ENCODE measurements around the gene ZBTB45.
A peak's percentile ranks its signal among the peaks of the same experiment; 100 is the strongest.

ZBTB45 gene

DNA sequence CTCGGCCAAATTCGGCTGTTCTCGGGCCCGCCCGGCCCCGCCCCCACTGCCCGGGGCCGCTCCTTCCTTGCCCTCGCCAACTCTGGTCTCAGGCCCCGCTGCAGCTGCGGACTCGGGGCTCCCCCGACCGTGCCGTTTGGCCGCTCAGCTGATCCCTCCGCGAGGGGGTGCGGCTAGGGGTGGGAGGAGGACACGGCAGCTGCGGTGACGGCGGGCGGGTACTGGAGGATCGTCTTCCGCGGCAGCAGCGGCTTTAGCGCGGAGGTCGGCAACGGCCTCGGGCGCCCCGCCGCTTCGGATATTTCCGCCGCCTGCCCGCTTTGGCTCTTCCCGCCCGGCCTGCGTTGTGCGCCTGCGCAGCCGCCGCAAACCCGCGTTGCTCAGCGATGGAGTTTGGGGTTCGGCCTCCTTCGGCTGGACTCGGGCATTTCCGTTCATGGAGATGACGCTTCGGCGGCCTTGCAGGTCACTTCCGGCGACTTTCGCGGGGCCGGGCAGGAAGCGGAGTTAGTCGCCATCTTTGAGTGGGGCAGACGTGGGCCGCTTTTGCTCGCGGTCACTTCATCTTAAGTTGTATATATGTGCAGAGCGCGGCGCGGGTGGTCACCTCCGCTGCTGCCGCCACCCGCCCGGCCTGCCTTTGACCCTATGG, 39.1 kb upstream of the ZBTB45 start:
- peaks cover 6% of the 10 kb centered on the region for H3K27me3 Mint-ChIP-seq
- peak overlapping the region; percentile 96 for H3K4me3 Mint-ChIP-seq
- peak overlapping the region; percentile 98 for H3K27ac Mint-ChIP-seq
- DNase-seq = peak; percentile 100
- CTCF ChIA-PET = no interaction called here
- peaks cover 46% of the 10 kb centered on the region for H3K36me3 Mint-ChIP-seq
- H3K9me3 Mint-ChIP-seq = no peaks in the 10 kb centered on the region
- peaks cover 79% of the 10 kb centered on the region for H3K4me1 Mint-ChIP-seq

DNA sequence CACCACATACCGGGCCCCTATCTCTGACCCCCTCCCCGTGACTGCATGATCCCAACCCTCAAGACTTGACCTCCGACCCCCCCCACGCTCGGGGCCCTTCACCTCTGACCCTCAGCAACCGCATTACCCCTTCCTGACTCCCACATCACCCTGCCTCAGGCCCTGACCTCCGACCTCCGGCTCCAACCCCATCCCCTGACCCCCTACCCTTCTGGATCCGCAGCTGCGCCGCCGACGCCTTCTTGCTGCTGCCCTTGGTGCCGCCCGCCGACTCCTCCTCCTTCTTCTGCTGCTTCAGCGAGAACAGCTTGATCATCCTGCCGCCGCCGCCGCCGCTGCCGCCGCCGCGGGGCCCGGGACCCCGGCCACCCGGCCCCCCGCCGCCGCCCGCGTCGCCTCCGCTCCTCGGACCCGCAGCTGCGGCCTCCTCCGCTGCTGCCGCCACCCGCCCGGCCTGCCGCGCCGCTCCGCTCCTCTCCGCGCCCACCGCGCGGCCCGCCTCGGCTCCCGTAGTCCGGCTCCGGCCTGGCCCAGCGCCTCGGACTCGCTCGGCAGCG, 38.5 kb upstream of the ZBTB45 start, which contains the start of gene UBE2M:
TSS of gene UBE2M (minus strand) at position 546 of the 557 bp plus-strand sequence. CDS start at position 316, 230 bp downstream.
- Mint-ChIP-seq H3K9me3 (no peaks in the 10 kb centered on the region), H3K27me3 (no peaks in the 10 kb centered on the region), H3K27ac (peak within 1 kb of the TSS; percentile 98), H3K36me3 (peaks cover 45% of the 10 kb centered on the region), H3K4me3 (peak within 1 kb of the TSS; percentile 96), H3K4me1 (peaks cover 76% of the 10 kb centered on the region)
- DNase-seq = peak; percentile 82
- CTCF ChIA-PET = interaction anchor here (1.6 kb wide), 1 partner anchor 44 kb away, joined by 3 read pairs; no protein-coding TSS in a partner anchor

DNA sequence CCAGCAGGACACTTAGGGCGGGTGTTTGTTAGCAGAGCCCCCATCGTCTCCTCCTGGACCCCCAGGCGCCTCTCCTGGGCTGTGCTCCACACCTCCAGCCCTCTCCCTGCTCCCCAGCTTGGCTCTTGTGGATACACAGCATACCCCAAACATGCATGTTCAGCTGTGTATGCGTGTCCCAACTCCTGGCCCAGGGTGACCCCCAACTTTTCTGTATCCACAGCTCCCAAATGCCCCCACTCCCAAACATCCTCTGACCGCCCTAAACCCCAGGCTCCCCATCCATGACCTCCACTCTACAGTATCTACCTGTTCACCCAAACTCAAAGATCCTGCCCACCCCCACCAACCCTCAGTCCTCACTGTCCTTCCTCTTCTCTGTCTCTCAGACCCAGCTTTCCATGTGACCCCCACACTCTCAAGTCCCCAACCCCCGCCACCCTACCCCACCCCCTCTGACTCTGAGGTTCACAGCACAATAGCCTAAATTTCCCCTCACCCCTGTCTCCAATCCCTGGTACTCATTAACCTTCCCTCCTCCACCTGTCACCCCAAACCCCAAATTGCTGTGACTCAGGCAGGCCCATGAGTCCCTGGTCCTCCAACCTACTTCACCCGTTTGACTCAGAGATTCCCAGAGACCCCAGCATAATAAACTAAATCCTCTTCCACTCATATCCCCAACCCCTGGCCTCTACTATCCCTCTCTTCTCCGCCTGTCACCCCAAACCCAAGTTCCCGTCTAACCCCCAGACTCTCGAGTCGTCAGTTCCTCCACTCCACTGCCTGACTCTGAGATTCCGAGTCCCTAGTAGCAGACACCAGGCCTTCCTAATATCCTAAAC, 37.8 kb upstream of the ZBTB45 start:
- no peaks in the 10 kb centered on the region for H3K27me3 Mint-ChIP-seq
- DNase-seq = no peak
- H3K36me3 Mint-ChIP-seq = peaks cover 48% of the 10 kb centered on the region
- H3K4me1 Mint-ChIP-seq = peaks cover 77% of the 10 kb centered on the region
- CTCF ChIA-PET = interaction anchor here (0.9 to 1.6 kb wide), 2 partner anchors 37 to 43 kb away, joined by 3 to 4 read pairs; partner anchors contain the start of gene ZBTB45
- peak overlapping the region; percentile 96 for H3K27ac Mint-ChIP-seq
- H3K9me3 Mint-ChIP-seq = no peaks in the 10 kb centered on the region
- H3K4me3 Mint-ChIP-seq = peak overlapping the region; percentile 96

DNA sequence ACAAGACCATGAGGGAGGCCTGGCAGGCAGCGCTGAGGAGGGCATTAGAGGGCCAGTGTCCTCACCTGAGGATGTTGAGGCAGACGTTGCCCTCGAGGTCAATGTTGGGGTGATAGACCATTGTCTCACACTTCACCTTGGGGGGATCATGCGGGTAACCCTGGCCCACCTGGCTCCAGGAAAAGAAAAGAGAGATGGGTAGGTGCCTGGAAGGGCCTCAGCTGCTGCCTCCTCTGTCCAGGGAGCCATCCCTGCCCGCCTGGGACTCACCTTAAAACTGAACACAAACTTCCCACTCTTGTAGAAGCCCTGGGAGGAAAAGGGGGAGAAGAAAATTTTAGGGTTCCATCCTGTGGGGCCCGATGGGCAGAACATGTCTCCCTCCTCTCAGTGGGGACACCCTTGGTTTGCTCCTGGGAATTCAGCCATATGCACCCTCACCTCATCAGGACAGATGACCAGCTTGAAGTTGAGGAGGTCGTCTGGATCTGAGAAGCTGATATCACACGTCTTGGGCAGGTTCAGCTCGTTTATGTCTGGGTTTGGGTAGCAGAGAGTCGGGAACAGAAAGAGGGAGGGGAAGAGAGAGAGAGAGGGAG, 37.1 kb upstream of the ZBTB45 start:
- Mint-ChIP-seq H3K27ac (peak overlapping the region; percentile 94), H3K36me3 (peaks cover 55% of the 10 kb centered on the region), H3K27me3 (no peaks in the 10 kb centered on the region), H3K9me3 (no peaks in the 10 kb centered on the region), H3K4me1 (peaks cover 70% of the 10 kb centered on the region), H3K4me3 (peak overlapping the region; percentile 96)
- CTCF ChIA-PET = interaction anchor here (0.9 to 1.6 kb wide), 2 partner anchors 37 to 42 kb away, joined by 3 to 4 read pairs; partner anchors contain the start of gene ZBTB45
- no peak for DNase-seq

DNA sequence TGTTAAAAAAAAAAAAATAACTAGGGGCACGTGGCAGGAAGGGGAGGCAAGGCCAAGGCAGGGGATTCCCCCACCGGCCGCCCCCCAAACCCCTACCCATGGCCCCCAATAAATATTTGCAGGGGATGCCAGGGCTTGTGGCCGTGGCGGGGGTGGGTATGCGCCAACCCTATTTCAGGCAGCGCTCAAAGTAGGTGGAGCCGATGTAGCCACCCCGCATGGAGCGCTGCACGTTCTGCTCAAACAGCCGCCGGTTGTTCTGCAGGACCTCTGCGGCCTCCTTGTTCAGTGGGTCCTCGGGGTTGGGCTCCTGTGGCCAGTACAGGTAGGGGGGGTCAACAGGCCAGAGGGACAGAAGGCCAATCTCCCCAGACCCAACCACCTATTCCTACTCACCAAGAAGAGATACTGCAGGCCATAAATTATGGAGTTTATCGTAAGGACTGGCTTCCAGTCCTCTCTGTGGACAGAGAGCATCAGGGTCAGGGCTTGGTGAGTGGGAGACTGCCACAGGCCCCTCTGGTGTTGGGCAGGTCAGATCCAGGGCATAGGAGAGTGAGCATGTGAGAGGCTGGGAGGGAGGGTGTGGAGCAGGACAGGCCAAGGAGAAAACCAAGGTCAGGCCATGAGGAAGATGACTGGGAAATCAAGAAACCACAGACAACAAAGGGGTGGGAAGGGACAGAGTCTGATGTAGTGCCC, 36.5 kb upstream of the ZBTB45 start:
- H3K27me3 Mint-ChIP-seq = no peaks in the 10 kb centered on the region
- H3K4me3 Mint-ChIP-seq = peak overlapping the region; percentile 96
- peaks cover 64% of the 10 kb centered on the region for H3K4me1 Mint-ChIP-seq
- CTCF ChIA-PET = interaction anchor here (1.4 to 3.0 kb wide), 2 partner anchors 37 to 42 kb away, joined by 5 to 21 read pairs; partner anchors contain the start of gene ZBTB45
- no peak for DNase-seq
- no peaks in the 10 kb centered on the region for H3K9me3 Mint-ChIP-seq
- H3K36me3 Mint-ChIP-seq = peaks cover 57% of the 10 kb centered on the region
- peak overlapping the region; percentile 94 for H3K27ac Mint-ChIP-seq

DNA sequence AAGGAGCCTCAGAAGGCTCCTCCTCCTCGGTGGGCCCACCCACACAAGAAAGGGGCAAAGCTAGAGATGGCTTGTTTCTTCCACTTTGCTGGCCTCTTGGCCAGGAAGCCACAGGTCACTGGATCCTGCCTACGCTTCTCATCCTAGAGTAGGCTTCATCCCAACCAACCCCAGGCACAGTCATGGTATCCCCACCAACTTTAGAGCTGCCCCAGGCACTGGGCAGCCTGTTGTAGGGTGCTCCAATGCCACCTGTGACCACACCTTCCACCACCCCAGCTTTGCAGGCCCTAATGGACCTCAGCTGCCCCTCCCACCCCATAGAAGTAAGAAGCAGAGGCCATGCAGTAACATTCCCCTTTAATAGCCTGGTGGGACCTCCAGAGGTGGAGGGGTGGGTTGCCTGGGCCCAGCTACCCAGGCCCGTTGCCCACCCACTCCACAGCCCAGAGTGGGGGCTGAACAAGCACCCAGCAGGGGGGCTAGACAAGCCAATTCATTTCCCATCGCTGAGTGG, 35.8 kb upstream of the ZBTB45 start:
- Mint-ChIP-seq H3K36me3 (peaks cover 61% of the 10 kb centered on the region), H3K27ac (peak overlapping the region; percentile 94), H3K4me1 (peaks cover 59% of the 10 kb centered on the region), H3K9me3 (no peaks in the 10 kb centered on the region), H3K4me3 (peak overlapping the region; percentile 94), H3K27me3 (no peaks in the 10 kb centered on the region)
- DNase-seq = no peak
- CTCF ChIA-PET = interaction anchor here (0.7 to 3.0 kb wide), 6 partner anchors 17 to 41 kb away, joined by 3 to 21 read pairs (median 4); partner anchors contain the start of gene ZBTB45

DNA sequence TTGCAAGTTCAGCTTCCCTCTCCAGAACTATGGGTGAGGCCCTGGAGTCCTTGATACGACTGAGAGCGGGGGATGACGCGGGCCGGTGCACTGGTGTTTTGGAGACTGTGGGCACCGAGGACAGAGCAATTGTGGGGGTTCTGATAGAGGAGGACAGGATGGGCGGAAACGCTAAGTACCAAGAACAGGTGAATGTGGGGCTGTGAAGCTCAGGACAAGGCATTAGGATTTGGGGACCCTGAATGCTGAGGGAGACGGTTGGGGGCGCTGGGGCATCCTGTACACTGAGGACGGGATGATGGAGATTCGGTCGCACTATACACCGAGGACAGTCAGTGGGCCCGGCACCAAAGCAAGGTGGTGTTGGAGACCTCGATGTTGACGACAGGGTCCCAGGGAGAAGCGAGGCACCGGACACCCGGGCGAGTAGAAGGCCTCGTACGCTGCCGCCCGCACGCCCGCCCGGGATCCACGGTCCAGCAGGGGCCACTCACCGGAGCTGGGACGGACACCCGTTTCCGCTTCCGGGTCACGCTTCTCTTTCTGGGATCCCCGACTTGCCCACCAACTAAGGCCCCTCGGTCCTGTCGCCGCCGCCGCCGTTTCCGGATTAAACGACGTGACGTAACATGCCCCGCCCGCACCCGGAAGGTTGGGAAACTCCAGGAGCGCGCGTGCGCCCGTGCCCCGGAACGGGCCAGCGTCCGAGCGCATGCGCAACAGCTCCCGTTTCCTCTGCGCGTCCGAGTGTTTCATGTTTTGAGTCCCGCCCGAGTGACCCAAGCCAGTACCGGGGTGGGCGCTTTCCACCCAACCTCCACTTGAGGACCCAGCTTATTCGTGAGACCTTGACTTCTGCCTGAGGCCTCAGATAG, 35.1 kb upstream of the ZBTB45 start, which contains the start of gene CHMP2A:
TSS of gene CHMP2A (minus strand) at position 612 of the 875 bp plus-strand sequence. CDS start 893 bp downstream, outside the sequence.
- peak within 1 kb of the TSS; percentile 94 for H3K27ac Mint-ChIP-seq
- peaks cover 54% of the 10 kb centered on the region for H3K4me1 Mint-ChIP-seq

DNA sequence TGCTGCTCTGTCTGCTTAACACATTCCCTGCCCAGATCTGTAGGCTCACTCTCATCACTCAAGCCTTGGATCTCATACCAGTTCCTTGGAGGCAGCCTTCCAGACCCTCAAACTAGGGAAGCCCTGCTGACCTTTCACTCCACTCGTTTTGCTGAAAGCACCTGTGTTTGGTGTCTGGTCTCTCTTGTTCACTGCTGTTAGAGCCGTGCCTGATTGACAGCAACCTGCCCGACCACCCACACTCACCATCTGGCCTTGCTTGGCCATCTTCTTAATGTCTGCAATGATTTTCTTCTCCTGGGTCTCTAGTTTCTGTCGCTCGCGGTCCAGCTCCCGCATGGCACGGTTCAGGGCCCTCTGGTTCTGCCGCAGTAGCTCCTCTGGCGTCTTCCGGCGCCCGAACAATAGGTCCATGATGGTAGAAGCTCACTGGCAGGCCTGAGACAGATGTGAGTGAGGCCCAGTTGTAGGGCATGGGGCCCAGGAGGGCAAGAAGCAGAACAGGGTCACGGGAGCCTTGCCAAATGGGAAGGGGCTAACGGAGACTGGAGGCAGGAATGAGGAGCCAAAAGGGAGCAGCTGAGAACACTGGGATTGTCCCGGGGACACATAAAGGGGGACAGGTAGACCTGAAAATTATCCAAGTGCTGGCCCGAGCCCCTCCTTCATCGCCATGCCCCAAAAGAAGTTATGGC, 34.3 kb upstream of the ZBTB45 start:
- peak overlapping the region; percentile 94 for H3K4me3 Mint-ChIP-seq
- H3K27me3 Mint-ChIP-seq = no peaks in the 10 kb centered on the region
- CTCF ChIA-PET = interaction anchor here (1.1 to 3.0 kb wide), 3 partner anchors 22 to 37 kb away, joined by 3 to 21 read pairs (median 4); partner anchors contain the start of gene ZBTB45
- H3K36me3 Mint-ChIP-seq = peaks cover 63% of the 10 kb centered on the region
- no peak for DNase-seq
- no peaks in the 10 kb centered on the region for H3K9me3 Mint-ChIP-seq
- H3K27ac Mint-ChIP-seq = peak overlapping the region; percentile 94
- peaks cover 47% of the 10 kb centered on the region for H3K4me1 Mint-ChIP-seq

More for the DNA sequence above, 35.1 kb upstream of the ZBTB45 start, which contains the start of gene CHMP2A:
- Mint-ChIP-seq H3K27me3 (no peaks in the 10 kb centered on the region), H3K9me3 (no peaks in the 10 kb centered on the region), H3K36me3 (peaks cover 64% of the 10 kb centered on the region), H3K4me3 (peak within 1 kb of the TSS; percentile 96)
- peak; percentile 98 for DNase-seq
- CTCF ChIA-PET = interaction anchor here (0.7 to 3.0 kb wide), 6 partner anchors 18 to 41 kb away, joined by 3 to 21 read pairs (median 4); partner anchors contain the start of gene ZBTB45

DNA sequence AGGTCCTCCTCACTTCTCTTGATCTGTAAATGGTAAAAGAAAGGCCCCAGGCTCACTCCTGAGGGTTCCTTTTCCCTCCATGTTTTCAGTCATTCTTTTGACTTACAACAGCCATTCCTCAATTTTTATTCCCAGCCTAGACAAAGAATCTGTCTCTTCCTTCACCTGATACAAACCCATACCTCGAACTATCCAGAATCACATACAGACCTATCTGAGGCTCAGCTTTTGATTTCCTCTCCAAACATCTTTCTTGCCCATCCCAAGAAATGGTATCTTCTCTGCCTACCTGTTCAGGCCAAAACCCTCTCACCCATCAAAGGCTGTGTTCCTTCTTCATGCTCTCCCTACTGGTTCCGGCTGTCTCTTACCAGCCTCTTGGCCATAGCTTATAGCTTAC, 33.0 kb upstream of the ZBTB45 start:
- no peak for DNase-seq
- peaks cover 63% of the 10 kb centered on the region for H3K36me3 Mint-ChIP-seq
- H3K9me3 Mint-ChIP-seq = no peaks in the 10 kb centered on the region
- H3K4me3 Mint-ChIP-seq = peak overlapping the region; percentile 25
- CTCF ChIA-PET = no interaction called here
- H3K27ac Mint-ChIP-seq = peak overlapping the region; percentile 35
- peaks cover 46% of the 10 kb centered on the region for H3K4me1 Mint-ChIP-seq
- no peaks in the 10 kb centered on the region for H3K27me3 Mint-ChIP-seq

DNA sequence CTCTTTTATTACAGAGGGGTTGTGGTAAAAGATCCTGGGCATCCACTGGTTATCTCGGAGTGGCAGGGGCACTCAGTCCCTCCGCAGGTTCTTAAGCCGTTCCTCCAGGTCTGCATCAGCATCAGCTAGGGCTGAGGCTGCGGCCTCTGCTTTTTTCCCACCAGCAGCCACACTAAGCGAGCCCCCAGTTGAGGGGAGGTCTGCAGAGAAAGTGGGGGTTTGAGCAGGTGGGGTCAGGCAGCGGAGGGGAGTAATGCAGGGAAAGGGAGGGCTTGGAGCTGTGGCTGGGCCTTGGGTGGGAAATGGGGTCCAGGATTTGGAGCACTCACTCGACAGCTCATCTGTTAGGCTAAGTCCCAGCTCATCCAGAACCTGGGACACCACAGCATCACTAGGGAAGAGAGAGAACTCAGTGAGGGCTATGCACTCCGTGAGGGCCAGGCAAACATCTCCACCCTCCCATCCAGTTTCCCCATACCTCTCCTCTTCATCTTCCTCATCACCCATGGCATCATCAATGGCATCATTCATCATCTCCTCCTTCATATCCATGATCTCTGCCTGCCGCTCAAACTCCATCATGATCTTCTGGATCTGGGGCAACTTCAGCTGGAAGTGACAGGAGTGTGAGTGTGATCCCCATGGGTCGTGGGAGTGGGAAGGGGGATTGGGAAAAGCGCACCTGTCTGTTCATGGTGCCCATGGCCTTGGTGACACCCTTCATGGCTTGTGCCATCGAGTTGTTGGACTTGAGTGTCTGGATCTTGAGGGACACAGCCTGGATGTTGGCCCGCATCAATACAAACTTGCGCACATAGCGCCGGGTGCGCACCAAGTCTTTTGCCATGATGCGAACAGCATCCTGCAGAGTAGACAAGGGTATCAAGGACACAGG, 32.2 kb upstream of the ZBTB45 start:
- Mint-ChIP-seq H3K27me3 (no peaks in the 10 kb centered on the region), H3K4me1 (peaks cover 48% of the 10 kb centered on the region), H3K36me3 (peaks cover 62% of the 10 kb centered on the region), H3K27ac (no peak overlapping the region), H3K4me3 (peak overlapping the region; percentile 25), H3K9me3 (no peaks in the 10 kb centered on the region)
- CTCF ChIA-PET = interaction anchor here (1.4 kb wide), 1 partner anchor 29 kb away, joined by 4 read pairs; no protein-coding TSS in a partner anchor
- no peak for DNase-seq

DNA sequence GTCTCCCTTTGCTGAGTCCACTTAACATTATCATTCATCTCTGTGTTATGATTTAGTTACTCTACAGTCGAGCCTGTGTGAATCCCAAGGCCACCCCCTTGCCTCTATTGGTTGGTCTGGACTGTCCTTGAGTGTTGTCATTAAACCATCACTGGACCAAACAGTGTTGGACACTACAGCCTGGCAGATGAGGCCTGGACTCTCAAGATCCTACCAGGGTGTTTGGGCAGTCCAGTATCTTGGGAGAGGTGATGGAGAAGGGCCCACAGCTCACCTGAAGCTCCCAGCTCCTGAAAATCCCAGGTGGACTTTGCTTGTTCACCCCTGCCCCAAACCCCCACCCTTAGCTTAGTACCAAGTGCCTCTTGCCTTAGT, 31.5 kb upstream of the ZBTB45 start:
- peaks cover 62% of the 10 kb centered on the region for H3K36me3 Mint-ChIP-seq
- no peaks in the 10 kb centered on the region for H3K9me3 Mint-ChIP-seq
- no peak for DNase-seq
- H3K27me3 Mint-ChIP-seq = no peaks in the 10 kb centered on the region
- CTCF ChIA-PET = interaction anchor here (1.4 kb wide), 1 partner anchor 30 kb away, joined by 4 read pairs; no protein-coding TSS in a partner anchor
- no peak overlapping the region for H3K27ac Mint-ChIP-seq
- H3K4me3 Mint-ChIP-seq = no peak overlapping the region
- H3K4me1 Mint-ChIP-seq = peaks cover 48% of the 10 kb centered on the region

Data from activated naive CD4-positive, alpha-beta T cell treated with anti-CD3 and anti-CD28 coated beads, Interleukin-2, amount 10 ng/mL, durations not matched to agents 7 days and 5 days (primary cell).